ENCODE data around the gene BCAS1.

DNA sequence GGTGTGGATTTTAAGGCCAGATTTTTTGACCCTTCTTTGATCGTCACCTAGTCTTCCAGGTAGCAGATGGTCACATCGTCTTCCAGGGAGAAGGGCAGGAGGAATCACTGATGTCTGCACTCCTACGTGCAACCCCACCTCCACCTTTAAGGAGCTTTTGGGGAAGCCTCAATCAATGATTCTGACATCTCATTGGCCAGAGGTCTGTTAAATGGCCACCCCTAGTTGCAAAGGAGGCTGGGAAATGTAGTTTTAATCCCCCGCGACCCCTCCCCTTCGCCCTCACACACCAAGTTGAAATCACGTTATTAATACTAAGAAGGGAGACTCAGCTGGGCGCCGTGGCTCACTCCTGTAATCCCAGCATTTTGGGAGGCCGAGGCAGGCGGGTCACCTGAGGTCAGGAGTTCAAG lies 151.4 kb downstream of the BCAS1 start:
- TF ChIP-seq, protein P1, sequence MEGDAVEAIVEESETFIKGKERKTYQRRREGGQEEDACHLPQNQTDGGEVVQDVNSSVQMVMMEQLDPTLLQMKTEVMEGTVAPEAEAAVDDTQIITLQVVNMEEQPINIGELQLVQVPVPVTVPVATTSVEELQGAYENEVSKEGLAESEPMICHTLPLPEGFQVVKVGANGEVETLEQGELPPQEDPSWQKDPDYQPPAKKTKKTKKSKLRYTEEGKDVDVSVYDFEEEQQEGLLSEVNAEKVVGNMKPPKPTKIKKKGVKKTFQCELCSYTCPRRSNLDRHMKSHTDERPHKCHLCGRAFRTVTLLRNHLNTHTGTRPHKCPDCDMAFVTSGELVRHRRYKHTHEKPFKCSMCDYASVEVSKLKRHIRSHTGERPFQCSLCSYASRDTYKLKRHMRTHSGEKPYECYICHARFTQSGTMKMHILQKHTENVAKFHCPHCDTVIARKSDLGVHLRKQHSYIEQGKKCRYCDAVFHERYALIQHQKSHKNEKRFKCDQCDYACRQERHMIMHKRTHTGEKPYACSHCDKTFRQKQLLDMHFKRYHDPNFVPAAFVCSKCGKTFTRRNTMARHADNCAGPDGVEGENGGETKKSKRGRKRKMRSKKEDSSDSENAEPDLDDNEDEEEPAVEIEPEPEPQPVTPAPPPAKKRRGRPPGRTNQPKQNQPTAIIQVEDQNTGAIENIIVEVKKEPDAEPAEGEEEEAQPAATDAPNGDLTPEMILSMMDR (IDR thresholded peaks at IDR 0.05; ENCODE audit: low read length), result no peak
- no peak for TF ChIP-seq EZH2phosphoT487 (IDR thresholded peaks at IDR 0.05; ENCODE audit: low read length)
